H1 (cell line): Measurements from ENCODE around the gene HS6ST3. TPM values are rescaled to one million over a fixed set of nuclear protein-coding genes. Genes with fewer than 3 reads are reported as not detected.

Experiments used
- CTCF ChIA-PET: fragments of 300-600 bp; sonication (Branson Sonifier 250); formaldehyde crosslinking; loops from one replicate; lab custom pipeline; 2021; ENCODE audit not compliant: partially characterized antibody; lab: Charles Lee
- POLR2A ChIA-PET: fragments of 300-600 bp; sonication (Branson Sonifier 250); formaldehyde crosslinking; loops from one replicate; lab custom pipeline; 2021; ENCODE audit warnings: inconsistent platforms; ENCODE audit not compliant: partially characterized antibody; lab: Charles Lee
- DNase-seq, 2 experiments: peaks; one replicate each; pipeline versions ENCODE4 v3.0.0 to v3.0.0-alpha.2; 2010 to 2022; ENCODE audit warnings: low spot score in 2 of 2, low read depth in 1 of 2, mixed read lengths in 1 of 2
- FAIRE-seq: peaks from 2 replicates; lab custom pipeline; 2011; peaks lifted over from hg19 to GRCh38; lab: Jason Lieb, UNC
- H2AFZ ChIP-seq: 2 replicates; pipeline ENCODE4 v1.8.1; 2012; ENCODE audit warnings: low read length, inconsistent platforms
- H2AK5ac ChIP-seq: 2 replicates; pipeline ENCODE4 v1.6.1; 2013; ENCODE audit warnings: low read depth, low read length
- H2BK120ac ChIP-seq: replicated peaks from 2 replicates; pipeline ENCODE3; 2013; ENCODE audit warnings: low read depth, low read length, inconsistent platforms
- H2BK12ac ChIP-seq: 2 replicates; pipeline ENCODE4 v1.6.1; 2013; ENCODE audit warnings: low read depth, low read length
- H2BK15ac ChIP-seq: 2 replicates; pipeline ENCODE4 v1.6.1; 2013; ENCODE audit warnings: low read length
- H2BK20ac ChIP-seq: 2 replicates; pipeline ENCODE4 v1.6.1; 2013; ENCODE audit warnings: low read length
- H2BK5ac ChIP-seq: 2 replicates; pipeline ENCODE4 v1.6.1; 2013; ENCODE audit warnings: low read depth, low read length
- H3K14ac ChIP-seq: 2 replicates; pipeline ENCODE4 v1.6.1; 2013; ENCODE audit warnings: inconsistent platforms; ENCODE audit not compliant: insufficient read length
- H3K18ac ChIP-seq: 2 replicates; pipeline ENCODE4 v1.6.1; 2013; ENCODE audit warnings: low read length; ENCODE audit errors: extremely low read depth
- H3K23ac ChIP-seq: 2 replicates; pipeline ENCODE4 v1.6.1; 2013; ENCODE audit warnings: inconsistent platforms; ENCODE audit not compliant: insufficient read length
- H3K23me2 ChIP-seq: 2 replicates; pipeline ENCODE4 v1.6.1; 2013; ENCODE audit warnings: low read depth, low read length
- H3K27ac ChIP-seq: 2 replicates; pipeline ENCODE4 v1.6.1; 2011; ENCODE audit warnings: low read depth, low read length, inconsistent platforms
- H3K27me3 ChIP-seq, 4 experiments: replicated peaks in 1 of 4; 1 replicate in 1 of 4; 2 replicates in 3 of 4; pipeline versions ENCODE4 v1.6.1 to v1.8.1; 2011 to 2013; ENCODE audit warnings: low read length in 3 of 4, mild to moderate bottlenecking in 3 of 4, inconsistent platforms in 2 of 4, mixed read lengths in 2 of 4, moderate library complexity in 1 of 4; ENCODE audit not compliant: control insufficient read depth in 3 of 4, insufficient read depth in 3 of 4; ENCODE audit errors: extremely low read depth in 1 of 4
- H3K36me3 ChIP-seq, 4 experiments: 2 replicates each; pipeline versions ENCODE4 v1.6.1 to v1.8.1; 2011 to 2013; ENCODE audit warnings: mild to moderate bottlenecking in 4 of 4, low read length in 3 of 4, moderate library complexity in 2 of 4, control low read depth in 1 of 4, inconsistent platforms in 1 of 4; ENCODE audit not compliant: insufficient read depth in 4 of 4, control insufficient read depth in 2 of 4
- H3K4ac ChIP-seq: replicated peaks from 2 replicates; pipeline ENCODE3; 2013; ENCODE audit warnings: low read length, low read depth, mixed read lengths, inconsistent platforms; ENCODE audit not compliant: insufficient read length
- H3K4me1 ChIP-seq, 4 experiments: replicated peaks in 1 of 4; 1 replicate in 1 of 4; 2 replicates in 3 of 4; pipeline versions ENCODE4 v1.6.1 to v1.8.1; 2011 to 2013; ENCODE audit warnings: low read length in 3 of 4, inconsistent platforms in 2 of 4, mixed read lengths in 1 of 4; ENCODE audit not compliant: insufficient read depth in 4 of 4, control insufficient read depth in 3 of 4
- H3K4me2 ChIP-seq, 2 experiments: 2 replicates each; pipeline versions ENCODE4 v1.6.1 to v1.8.1; 2011 to 2013; ENCODE audit warnings: low read depth in 2 of 2, low read length in 2 of 2, control low read depth in 1 of 2, inconsistent platforms in 1 of 2, mild to moderate bottlenecking in 1 of 2; ENCODE audit not compliant: insufficient read depth in 1 of 2
- H3K4me3 ChIP-seq, 4 experiments: fragments of 200-600, 300-600 bp in 1 of 4; sonication (generic), shearing (Covaris generic), sonication (Bioruptor Twin) in 1 of 4; 2 replicates each; pipeline versions ENCODE4 v1.5.1 to v1.8.1; 2011 to 2016; ENCODE audit warnings: low read length in 4 of 4, low read depth in 3 of 4, control low read depth in 2 of 4, inconsistent platforms in 2 of 4, mild to moderate bottlenecking in 2 of 4, mixed read lengths in 1 of 4, moderate library complexity in 1 of 4; ENCODE audit not compliant: insufficient read depth in 2 of 4; ENCODE audit errors: extremely low read depth in 1 of 4
- H3K56ac ChIP-seq: replicated peaks from 2 replicates; pipeline ENCODE3; 2013; ENCODE audit warnings: low read depth, mild to moderate bottlenecking, mixed read lengths, low read length, inconsistent platforms; ENCODE audit not compliant: insufficient read length
- H3K79me1 ChIP-seq: 2 replicates; pipeline ENCODE4 v1.6.1; 2013; ENCODE audit warnings: low read depth, low read length, control low read depth
- H3K79me2 ChIP-seq, 2 experiments: 2 replicates each; pipeline versions ENCODE4 v1.6.1 to v1.8.1; 2012 to 2013; ENCODE audit warnings: low read length in 2 of 2, mild to moderate bottlenecking in 2 of 2, inconsistent platforms in 1 of 2; ENCODE audit not compliant: insufficient read depth in 2 of 2, control insufficient read depth in 1 of 2
- H3K9ac ChIP-seq, 4 experiments: replicated peaks in 1 of 4; 1 replicate in 1 of 4; 2 replicates in 3 of 4; pipeline versions ENCODE4 v1.6.1 to v1.8.1; 2011 to 2013; ENCODE audit warnings: low read depth in 3 of 4, low read length in 3 of 4, control low read depth in 2 of 4, mild to moderate bottlenecking in 2 of 4, moderate library complexity in 2 of 4, inconsistent platforms in 1 of 4; ENCODE audit errors: extremely low read depth in 1 of 4
- H3K9me3 ChIP-seq, 2 experiments: 2 replicates each; pipeline versions ENCODE4 v1.6.1 to v1.8.1; 2012 to 2013; ENCODE audit warnings: mild to moderate bottlenecking in 2 of 2, moderate library complexity in 2 of 2, control low read depth in 1 of 2, inconsistent platforms in 1 of 2, low read depth in 1 of 2, low read length in 1 of 2, mixed read lengths in 1 of 2; ENCODE audit not compliant: insufficient read depth in 2 of 2
- H4K20me1 ChIP-seq, 2 experiments: replicated peaks in 1 of 2; 2 replicates each; pipeline versions ENCODE3 to v1.8.1; 2011 to 2013; ENCODE audit warnings: inconsistent platforms in 2 of 2, low read length in 2 of 2, mild to moderate bottlenecking in 1 of 2; ENCODE audit not compliant: insufficient read depth in 2 of 2, control insufficient read depth in 1 of 2
- H4K5ac ChIP-seq: 2 replicates; pipeline ENCODE4 v1.6.1; 2013; ENCODE audit warnings: low read length, low read depth, mixed read lengths, inconsistent platforms; ENCODE audit not compliant: insufficient read length
- H4K8ac ChIP-seq: 2 replicates; pipeline ENCODE4 v1.8.0; 2013; ENCODE audit warnings: mild to moderate bottlenecking, moderate library complexity, low read length, inconsistent platforms; ENCODE audit not compliant: insufficient read depth; ENCODE audit errors: extremely low read depth
- H4K91ac ChIP-seq: replicated peaks from 2 replicates; pipeline ENCODE3; 2013; ENCODE audit warnings: low read length, mixed read lengths, inconsistent platforms; ENCODE audit not compliant: insufficient read length
- BACH1 ChIP-seq: IDR thresholded peaks from 2 replicates; pipeline ENCODE4 v1.6.1; 2012; ENCODE audit warnings: low read length, improper control_type of control experiment
- BRCA1 ChIP-seq: IDR thresholded peaks from 2 replicates; pipeline ENCODE4 v1.6.1; 2012; ENCODE audit warnings: low read depth, low read length, improper control_type of control experiment
- CBX5 ChIP-seq: fragments of 300-800, 300-1000 bp; sonication (generic); IDR thresholded peaks from 2 replicates; pipeline ENCODE4 v1.7.1; 2016; ENCODE audit warnings: antibody characterized with exemption, low read length, low read depth
- CBX8 ChIP-seq: fragments of 300-800, 300-1000 bp; sonication (generic); IDR thresholded peaks from 2 replicates; pipeline ENCODE4 v1.7.1; 2016; ENCODE audit warnings: low read depth, low read length, borderline replicate concordance
- CHD2 ChIP-seq: IDR thresholded peaks from 2 replicates; pipeline ENCODE4 v1.6.1; 2012; ENCODE audit warnings: low read length, improper control_type of control experiment
- CTCF ChIP-seq, 3 experiments: IDR thresholded peaks; 1 replicate in 2 of 3; 2 replicates in 1 of 3; pipeline versions ENCODE4 v1.5.1 to v1.6.1; 2011; ENCODE audit warnings: low read length in 3 of 3, mild to moderate bottlenecking in 3 of 3, inconsistent platforms in 2 of 3, low read depth in 1 of 3, moderate library complexity in 1 of 3; ENCODE audit not compliant: insufficient read depth in 1 of 3; ENCODE audit errors: control extremely low read depth in 1 of 3
- MAFK ChIP-seq: IDR thresholded peaks from 2 replicates; pipeline ENCODE4 v1.6.1; 2012; ENCODE audit warnings: low read depth, mild to moderate bottlenecking, improper control_type of control experiment, low read length
- POLR2AphosphoS5 ChIP-seq: IDR thresholded peaks from 2 replicates; pipeline ENCODE4 v1.6.1; 2011; ENCODE audit warnings: low read depth, low read length
- RAD21 ChIP-seq, 2 experiments: IDR thresholded peaks in 1 of 2; conservative IDR thresholded peaks in 1 of 2; 2 replicates each; pipeline ENCODE4 v1.6.1; 2011; ENCODE audit warnings: low read depth in 2 of 2, low read length in 2 of 2, improper control_type of control experiment in 1 of 2, inconsistent platforms in 1 of 2, mild to moderate bottlenecking in 1 of 2, moderate library complexity in 1 of 2
- RBBP5 ChIP-seq: IDR thresholded peaks from 2 replicates; pipeline ENCODE4 v1.7.1; 2012; ENCODE audit warnings: low read depth, mild to moderate bottlenecking, inconsistent platforms, low read length, moderate library complexity, borderline replicate concordance
- RXRA ChIP-seq: IDR thresholded peaks from 2 replicates; pipeline ENCODE4 v1.6.1; 2011; ENCODE audit warnings: low read depth, mild to moderate bottlenecking, low read length, moderate library complexity; ENCODE audit not compliant: insufficient read depth
- SIN3A ChIP-seq, 2 experiments: IDR thresholded peaks in 1 of 2; conservative IDR thresholded peaks in 1 of 2; 2 replicates each; pipeline ENCODE4 v1.6.1; 2011 to 2012; ENCODE audit warnings: low read length in 2 of 2, improper control_type of control experiment in 1 of 2, low read depth in 1 of 2, mild to moderate bottlenecking in 1 of 2
- SP4 ChIP-seq: IDR thresholded peaks from 2 replicates; pipeline ENCODE4 v1.6.1; 2012; ENCODE audit warnings: low read length, inconsistent platforms
- TBP ChIP-seq: IDR thresholded peaks from 2 replicates; pipeline ENCODE4 v1.6.1; 2011; ENCODE audit warnings: low read depth, low read length, improper control_type of control experiment
- polyA plus RNA-seq, 7 experiments: library from polyadenylated mRNA; depleted of rRNA in 3 of 7; stranded (reverse) in 5 of 7; unstranded in 2 of 7; fragments of >200 nt in 5 of 7; fragments of 200-250 nt in 2 of 7; gene quantifications; 1 replicate in 5 of 7; 2 replicates in 1 of 7; 4 replicates in 1 of 7; pipeline versions ENCODE4 v1.2.1 to v1.2.3, GENCODE V29; 2011 to 2013; ENCODE audit warnings: missing spikeins in 2 of 7, mixed read lengths in 2 of 7
- total RNA-seq: library from RNA; stranded (reverse); fragmentation: NEBNext Ultra II Directional; extraction: Animal tissue kit (Norgen Biotek cat#: 25700); gene quantifications from 2 replicates; pipeline ENCODE4 v1.2.1, GENCODE V29; 2021

HS6ST3 gene
- total and polyA plus RNA-seq, 2 of the 8 experiments (the other 6 are each of a cell fraction or from before 2014, with no cell fraction given): 0.45 to 1.2 TPM

- H3K23me2 ChIP-seq: no peaks in the 10 kb centered on the region
- no peak overlapping the region for H2AFZ ChIP-seq
- POLR2A ChIA-PET: no interaction called here
- no peak overlapping the region for H2BK20ac ChIP-seq
- no peaks in the 10 kb centered on the region for H3K79me2 ChIP-seq
- no peak overlapping the region for H2BK5ac ChIP-seq
- no peaks in the 10 kb centered on the region for H3K27me3 ChIP-seq
- no peak overlapping the region for H3K27ac ChIP-seq
- no peak overlapping the region for H2BK12ac ChIP-seq
- no peaks in the 10 kb centered on the region for H4K20me1 ChIP-seq
- no peak overlapping the region for H3K18ac ChIP-seq
- H3K4ac ChIP-seq: no peak overlapping the region
- no peak overlapping the region for H3K14ac ChIP-seq
- DNase-seq (no peak), FAIRE-seq (no peak)
- H3K9me3 ChIP-seq: no peaks in the 10 kb centered on the region
- H2BK15ac ChIP-seq: no peak overlapping the region
- no peaks in the 10 kb centered on the region for H3K4me1 ChIP-seq
- no peak overlapping the region for H4K8ac ChIP-seq
- no peaks in the 10 kb centered on the region for H3K79me1 ChIP-seq
- H3K23ac ChIP-seq: no peak overlapping the region
- no peak overlapping the region for H3K56ac ChIP-seq
- CTCF ChIA-PET: no interaction called here
- no peak overlapping the region for H3K9ac ChIP-seq
- no peaks in the 10 kb centered on the region for H3K36me3 ChIP-seq
- no peak overlapping the region for H3K4me2 ChIP-seq
- no peak overlapping the region for H3K4me3 ChIP-seq
- no peak overlapping the region for H4K91ac ChIP-seq
- no peak overlapping the region for H2AK5ac ChIP-seq
- no peak overlapping the region for H4K5ac ChIP-seq
- H2BK120ac ChIP-seq: no peak overlapping the region
- no peak for TF ChIP-seq CHD2
- no peak for TF ChIP-seq BRCA1
- TF ChIP-seq RXRA: no peak
- no peak for TF ChIP-seq CBX8
- no peak for TF ChIP-seq CBX5
- TF ChIP-seq SIN3A (conservative IDR thresholded peaks at IDR 0.05 in 1 of 2, IDR thresholded peaks at IDR 0.05 in 1 of 2; ENCODE audit: low read depth in 1 of 2, low read length in 2 of 2): no peak
- TF ChIP-seq MAFK: no peak
- no peak for TF ChIP-seq CTCF (IDR thresholded peaks at IDR 0.05; ENCODE audit: control extremely low read depth in 1 of 3, insufficient read depth in 1 of 3, low read depth in 1 of 3, low read length in 3 of 3)
- no peak for TF ChIP-seq BACH1
- no peak for TF ChIP-seq POLR2AphosphoS5
- no peak for TF ChIP-seq RAD21 (IDR thresholded peaks at IDR 0.05 in 1 of 2, conservative IDR thresholded peaks at IDR 0.05 in 1 of 2; ENCODE audit: low read depth in 2 of 2, low read length in 2 of 2)
- no peak for TF ChIP-seq RBBP5
- no peak for TF ChIP-seq TBP
- no peak for TF ChIP-seq SP4
These were observed 581.2 kb downstream of the HS6ST3 start for GRCh38 chr13:96671073-96671472.
